ENCODE data around the gene KCTD6. TPM values are rescaled to one million over a fixed set of nuclear protein-coding genes. Genes with fewer than 3 reads are reported as not detected.
"Not testable (repeated sequence)": the region's sequence is repeated elsewhere in the genome, so short reads cannot be mapped to it uniquely, and the experiment has no call there.

The KCTD6 gene
- total RNA-seq, 4 donors from 2014 or later, result 13.6 to 16.8 (median 15.1) TPM

DNA sequence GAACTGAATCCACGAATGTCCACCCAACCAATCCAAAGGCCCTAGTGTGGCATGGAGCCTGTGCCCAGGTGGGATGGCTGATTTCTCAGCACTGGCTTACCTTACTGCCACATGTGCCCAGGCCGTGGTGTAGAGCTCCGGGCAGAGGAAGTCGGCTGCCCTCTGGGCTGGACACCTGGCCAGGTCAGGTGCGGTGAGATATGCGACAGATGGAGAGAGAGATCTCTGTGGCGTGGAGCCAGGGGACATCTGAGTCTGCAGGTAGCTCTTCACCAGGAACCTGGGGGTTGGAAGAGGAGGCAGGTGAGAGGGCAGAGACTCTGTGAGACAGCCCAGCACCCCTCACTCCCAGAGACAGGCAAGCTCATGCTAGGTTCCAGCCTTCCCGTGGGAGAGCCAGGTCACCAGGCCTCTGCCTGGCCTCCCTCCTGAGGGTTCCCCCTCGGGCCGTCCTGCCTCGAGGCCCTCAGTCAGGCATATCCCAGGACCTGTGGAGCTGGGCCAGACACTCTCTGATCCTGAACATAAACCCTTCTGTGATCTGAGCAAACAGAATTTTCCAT, 32.5 kb downstream of the KCTD6 start:
- intact Hi-C loops (cut with DNase I), result no loop called here
- DNase-seq (ENCODE audit: extremely low spot score), result peak; percentile 82
- 86% methylated on average over 10 of the region's 11 CpGs for WGBS
- Histone ChIP-seq H3K27me3 (no peaks in the 10 kb centered on the region), H3K9me3 (no peaks in the 10 kb centered on the region), H3K4me3 (no peak overlapping the region), H3K36me3 (peaks cover 9 to 99% (median 86%) of the 10 kb centered on the region in 4 donors), H3K27ac (replicated peaks in 1 of 4) (no peak overlapping the region), H3K4me1 (peaks cover 0 to 17% (median 10%) of the 10 kb centered on the region in 4 donors)
- no peak for TF ChIP-seq EP300 (IDR thresholded peaks at IDR 0.05)
- no peak for TF ChIP-seq CTCF (IDR thresholded peaks at IDR 0.05)
- TF ChIP-seq POLR2AphosphoS5 (IDR thresholded peaks at IDR 0.05), result no peak
- no peak for TF ChIP-seq POLR2A (IDR thresholded peaks at IDR 0.05; ENCODE audit: low read depth)

- Histone ChIP-seq H3K36me3 (peaks cover 17 to 99% (median 86%) of the 10 kb centered on the region in 4 donors), H3K27ac (replicated peaks in 1 of 4) (no peak overlapping the region), H3K9me3 (no peaks in the 10 kb centered on the region), H3K4me3 (no peak overlapping the region), H3K27me3 (no peaks in the 10 kb centered on the region), H3K4me1 (peaks cover 0 to 13% (median 7%) of the 10 kb centered on the region in 4 donors)
- DNase-seq (ENCODE audit: extremely low spot score), result peak; percentile 81
- TF ChIP-seq EP300 (IDR thresholded peaks at IDR 0.05), result no peak
- TF ChIP-seq POLR2AphosphoS5 (IDR thresholded peaks at IDR 0.05), result no peak
- no peak for TF ChIP-seq POLR2A (IDR thresholded peaks at IDR 0.05; ENCODE audit: low read depth)
- TF ChIP-seq CTCF (IDR thresholded peaks at IDR 0.05), result no peak
- intact Hi-C loops (cut with DNase I), result no loop called here
- no CpG with 5 or more reads among the region's 7 CpGs for WGBS
Observed at GRCh38 chr3:58526515-58526957, 34.6 kb downstream of the KCTD6 start.

DNA sequence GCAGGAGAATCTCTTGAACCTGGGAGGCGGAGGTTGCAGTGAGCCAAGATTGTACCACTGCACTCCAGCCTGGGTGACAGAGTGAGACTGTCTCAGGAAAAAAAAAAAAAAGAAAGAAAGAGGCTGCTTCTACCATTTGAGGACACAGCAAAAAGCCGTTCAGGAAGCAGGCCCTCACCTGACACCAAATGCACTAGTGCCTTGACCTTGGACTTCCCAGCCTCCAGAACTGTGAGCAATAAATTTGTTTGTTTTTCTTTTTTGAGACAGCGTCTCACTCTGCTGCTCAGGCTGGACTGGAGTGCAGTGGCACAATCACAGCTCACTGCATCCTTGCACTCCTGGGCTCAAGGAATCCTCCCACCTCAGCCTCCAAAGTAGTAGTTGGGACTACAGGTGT, 35.5 kb downstream of the KCTD6 start:
- 92% methylated on average over 3 of the region's 3 CpGs for WGBS
- DNase-seq (ENCODE audit: extremely low spot score); H3K9me3 ChIP-seq; H3K27me3 ChIP-seq; H3K4me3 ChIP-seq; H3K27ac ChIP-seq (replicated peaks in 1 of 4); intact Hi-C loops (cut with DNase I): not testable (repeated sequence)
- Histone ChIP-seq H3K36me3 (peaks cover 11 to 99% (median 82%) of the 10 kb centered on the region in 4 donors), H3K4me1 (peaks cover 0 to 17% (median 8%) of the 10 kb centered on the region in 4 donors)

GRCh38 chr3:58528629-58529028, 36.7 kb downstream of the KCTD6 start:
- DNase-seq (ENCODE audit: extremely low spot score), result peak; percentile 91
- Histone ChIP-seq H3K27ac (replicated peaks in 1 of 4) (no peak overlapping the region), H3K9me3 (no peaks in the 10 kb centered on the region), H3K4me1 (peaks cover 4 to 27% (median 16%) of the 10 kb centered on the region in 4 donors), H3K27me3 (no peaks in the 10 kb centered on the region), H3K36me3 (peaks cover 8 to 99% (median 79%) of the 10 kb centered on the region in 4 donors), H3K4me3 (no peak overlapping the region)
- WGBS, result 22% methylated on average over 4 of the region's 6 CpGs
- intact Hi-C loops (cut with DNase I), result no loop called here
- TF ChIP-seq POLR2A (IDR thresholded peaks at IDR 0.05; ENCODE audit: low read depth) (no peak), EP300 (IDR thresholded peaks at IDR 0.05) (no peak), POLR2AphosphoS5 (IDR thresholded peaks at IDR 0.05) (no peak), CTCF (IDR thresholded peaks at IDR 0.05) (no peak)

GRCh38 chr3:58529516-58530353, 37.8 kb downstream of the KCTD6 start:
- intact Hi-C loops (cut with DNase I), result loop anchor here (5.0 to 10.0 kb wide), 3 partner anchors 37 to 345 kb away; partner anchors contain the start of gene KCTD6
- no peak for TF ChIP-seq POLR2A (IDR thresholded peaks at IDR 0.05; ENCODE audit: low read depth)
- no peak for TF ChIP-seq EP300 (IDR thresholded peaks at IDR 0.05)
- no peak for TF ChIP-seq POLR2AphosphoS5 (IDR thresholded peaks at IDR 0.05)
- no peak for TF ChIP-seq CTCF (IDR thresholded peaks at IDR 0.05)
- 70% methylated on average over 7 of the region's 15 CpGs for WGBS
- H3K4me1 ChIP-seq, result peaks cover 4 to 29% (median 16%) of the 10 kb centered on the region in 4 donors
- DNase-seq (ENCODE audit: extremely low spot score), result peak; percentile 89
- peaks cover 8 to 99% (median 79%) of the 10 kb centered on the region in 4 donors for H3K36me3 ChIP-seq
- H3K4me3 ChIP-seq, result no peak overlapping the region
- H3K27me3 ChIP-seq, result no peaks in the 10 kb centered on the region
- H3K9me3 ChIP-seq, result no peaks in the 10 kb centered on the region
- no peak overlapping the region for H3K27ac ChIP-seq (replicated peaks in 1 of 4)

All from esophagus muscularis mucosa (tissue), 4 donors.